Right forelimb (tissue), 1 donor: ENCODE data around the gene LINC00237.

Experiments used
- DNase-seq: peaks from one replicate; pipeline ENCODE4 v3.0.0-alpha.2; 2018

The LINC00237 gene

DNA sequence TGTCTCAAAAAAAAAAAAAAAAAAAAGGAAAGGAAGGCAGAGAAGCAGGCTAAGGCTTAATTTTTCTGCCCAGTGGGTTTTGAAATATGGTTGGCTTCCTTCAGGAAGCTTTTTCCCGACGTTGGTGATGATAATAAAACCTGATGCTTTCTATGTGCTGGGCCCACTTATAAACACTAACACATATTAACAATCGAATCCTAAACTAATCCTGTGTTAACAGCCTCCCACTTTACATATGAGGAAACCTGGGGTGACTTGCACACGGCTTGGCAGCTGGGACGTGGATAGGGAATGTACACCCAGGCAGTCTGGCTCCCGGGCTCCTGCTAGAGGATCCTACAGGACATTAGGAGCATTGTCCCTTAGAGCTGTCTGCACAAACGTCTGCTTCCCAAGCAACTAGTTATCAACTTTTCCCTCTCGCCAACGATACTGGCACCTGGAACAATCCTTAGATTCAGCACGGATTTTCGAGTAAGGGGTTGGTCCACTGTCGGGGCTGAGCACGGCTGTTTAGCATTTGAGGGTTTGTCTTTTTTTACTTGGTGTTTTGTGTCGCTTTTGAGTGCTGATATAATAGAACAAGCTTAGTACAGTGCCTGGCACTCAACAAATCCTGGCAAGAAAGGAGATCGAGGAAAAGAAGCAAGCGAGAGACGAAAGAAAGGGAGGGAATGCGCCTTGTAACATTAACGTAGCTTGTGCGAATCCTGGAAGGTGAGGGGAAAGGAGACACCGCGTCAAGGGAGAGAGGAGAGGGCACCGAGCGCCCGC lies 19.1 kb upstream of the LINC00237 start:
- DNase-seq = no peak

DNA sequence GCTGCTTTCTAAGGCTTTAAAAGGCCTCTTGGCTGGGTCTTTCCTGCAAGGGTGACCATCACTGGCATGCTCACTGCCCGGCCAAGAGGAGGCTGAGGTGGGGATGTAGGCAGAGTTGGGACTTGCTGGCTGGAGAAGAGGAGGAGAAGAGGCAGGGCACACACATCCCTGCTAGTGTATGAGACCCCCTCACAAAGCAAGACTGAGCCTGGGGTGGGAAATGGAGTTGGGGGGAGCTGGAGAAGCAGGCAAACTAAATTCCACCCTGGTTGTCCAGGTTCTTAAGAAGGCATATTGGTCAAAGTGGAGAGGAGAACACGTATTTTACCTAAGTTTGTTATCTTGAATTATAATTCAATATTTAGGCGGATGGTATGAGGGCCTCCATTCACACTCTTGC lies 18.0 kb upstream of the LINC00237 start:
- DNase-seq = no peak

DNA sequence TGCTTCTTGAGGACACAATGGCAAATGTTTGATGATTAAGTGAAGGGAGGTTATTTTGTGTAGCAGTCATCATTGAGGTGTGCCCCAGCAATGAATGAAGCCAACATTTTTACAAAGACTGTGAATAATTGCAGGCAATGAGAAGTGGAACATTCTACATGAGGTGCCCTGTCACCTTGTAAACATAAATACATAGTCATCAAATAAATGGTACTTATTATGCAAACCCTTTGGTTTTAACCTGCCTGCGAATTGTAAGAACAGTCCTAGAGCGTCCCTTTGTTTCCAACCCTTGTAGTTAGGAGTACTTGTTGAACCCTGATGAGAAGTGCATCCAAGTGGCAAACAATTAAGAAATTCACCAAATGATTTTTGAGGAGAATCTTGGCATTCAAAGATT lies 12.6 kb upstream of the LINC00237 start:
- no peak for DNase-seq

DNA sequence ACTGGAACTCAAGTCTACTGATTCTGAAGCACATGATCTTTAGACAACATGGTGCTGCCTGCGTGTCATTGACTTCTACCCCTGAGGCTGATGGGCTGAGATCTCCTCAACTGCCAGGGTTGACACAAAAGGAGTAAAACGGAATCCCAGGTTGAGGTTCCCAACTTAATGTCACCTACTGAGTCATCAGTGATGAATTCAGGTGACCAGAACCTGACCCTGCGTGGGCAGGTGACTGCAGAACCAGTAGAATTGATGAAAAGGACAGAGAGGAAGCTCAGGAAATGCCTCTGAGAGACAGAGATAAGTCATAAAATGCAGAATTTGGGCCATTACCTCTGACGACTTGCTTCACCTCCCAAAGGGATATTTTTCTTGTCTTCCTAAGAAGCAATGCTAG lies 12.0 kb upstream of the LINC00237 start:
- no peak for DNase-seq

DNA sequence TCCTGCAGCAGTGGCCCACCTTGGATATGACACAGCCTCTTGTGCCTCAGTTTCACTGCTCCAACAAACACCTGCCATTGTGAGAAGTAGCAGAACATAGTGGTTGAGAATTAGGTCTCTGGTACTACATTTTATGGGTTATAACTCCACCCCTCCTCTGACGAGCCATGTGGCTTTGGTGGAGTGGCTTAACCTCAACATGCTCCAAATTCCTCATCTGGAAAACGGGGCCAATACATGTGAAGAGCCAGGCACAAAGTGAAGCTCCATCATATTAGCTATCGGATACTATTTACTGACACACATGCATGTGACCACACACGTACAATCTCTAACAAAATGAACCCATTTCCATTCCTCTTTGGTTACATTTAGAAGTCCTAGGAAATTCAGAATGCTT lies 11.4 kb upstream of the LINC00237 start:
- DNase-seq = no peak

DNA sequence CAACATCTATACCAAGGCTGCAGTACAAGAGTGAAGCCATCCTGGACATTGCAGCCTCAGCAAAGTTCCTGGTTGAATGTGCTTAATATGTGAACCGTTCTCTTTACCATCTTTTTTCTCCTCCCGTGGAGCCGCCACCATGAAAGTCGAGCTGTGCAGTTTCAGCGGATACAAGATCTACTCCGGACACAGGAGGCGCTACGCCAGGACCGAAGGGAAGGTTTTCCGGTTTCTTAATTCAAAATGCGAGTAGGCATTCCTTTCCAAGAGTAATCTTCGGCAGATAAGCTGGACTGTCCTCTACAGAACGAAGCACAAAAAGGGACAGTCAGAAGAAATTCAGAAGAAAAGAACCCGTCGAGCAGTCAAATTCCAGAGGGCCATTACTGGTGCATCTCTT lies 8.4 kb upstream of the LINC00237 start:
- DNase-seq = no peak

DNA sequence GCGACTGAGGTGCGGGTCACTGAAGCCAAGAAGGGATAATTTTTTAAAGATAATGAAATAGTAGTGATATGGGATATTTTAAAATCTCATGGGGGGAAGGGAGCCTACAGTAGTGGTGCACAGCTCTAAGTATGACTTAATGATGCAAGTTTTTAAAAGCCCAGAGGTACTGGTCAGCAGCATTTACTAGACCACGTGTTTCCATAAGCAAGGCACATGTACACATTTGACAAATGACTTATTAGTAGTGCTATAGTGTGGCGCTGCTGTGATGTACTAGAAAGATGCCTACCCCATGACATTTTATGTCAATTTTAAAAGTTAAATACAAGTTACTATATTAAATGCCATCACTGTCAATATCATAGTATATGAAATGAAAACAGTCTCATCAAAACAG lies 7.5 kb upstream of the LINC00237 start:
- DNase-seq = no peak

DNA sequence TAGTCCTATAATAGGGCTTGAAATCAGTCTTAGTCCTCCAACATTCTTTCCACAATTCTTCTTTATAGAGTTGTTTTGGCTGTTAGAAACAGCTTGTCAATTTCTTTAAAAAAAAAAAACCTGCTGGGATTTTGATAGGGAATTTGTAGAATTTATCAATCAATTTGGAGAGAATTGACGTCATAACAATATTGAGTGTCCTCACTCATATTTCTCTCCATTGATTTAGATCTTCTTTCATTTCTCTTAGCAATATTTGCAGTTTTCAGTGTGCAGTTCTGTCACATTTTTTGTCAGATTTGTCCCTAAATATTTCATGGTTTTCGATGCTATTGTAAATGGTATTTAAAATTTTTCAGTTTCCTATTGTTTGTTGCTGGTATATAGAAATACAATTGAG lies 5.3 kb upstream of the LINC00237 start:
- DNase-seq = no peak

DNA sequence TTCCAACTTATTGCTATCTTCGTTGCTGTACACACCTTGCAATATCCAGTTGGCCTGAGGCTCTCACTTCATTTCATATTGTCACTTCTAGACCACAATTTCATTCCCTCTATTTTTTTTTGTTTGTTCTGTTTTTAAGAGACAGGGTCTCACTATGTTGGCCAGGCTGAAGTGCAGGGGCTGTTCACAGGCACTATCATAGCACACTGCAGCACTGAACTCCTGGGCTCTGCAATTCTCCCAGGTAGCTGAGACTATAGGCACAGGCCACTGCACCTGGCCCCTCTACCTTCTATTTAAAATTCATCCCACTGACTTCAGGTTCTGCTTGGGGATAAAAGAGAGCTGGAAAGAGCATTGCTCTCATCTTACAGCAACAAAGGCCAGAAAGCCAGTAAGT lies 4.7 kb upstream of the LINC00237 start:
- DNase-seq = no peak

DNA sequence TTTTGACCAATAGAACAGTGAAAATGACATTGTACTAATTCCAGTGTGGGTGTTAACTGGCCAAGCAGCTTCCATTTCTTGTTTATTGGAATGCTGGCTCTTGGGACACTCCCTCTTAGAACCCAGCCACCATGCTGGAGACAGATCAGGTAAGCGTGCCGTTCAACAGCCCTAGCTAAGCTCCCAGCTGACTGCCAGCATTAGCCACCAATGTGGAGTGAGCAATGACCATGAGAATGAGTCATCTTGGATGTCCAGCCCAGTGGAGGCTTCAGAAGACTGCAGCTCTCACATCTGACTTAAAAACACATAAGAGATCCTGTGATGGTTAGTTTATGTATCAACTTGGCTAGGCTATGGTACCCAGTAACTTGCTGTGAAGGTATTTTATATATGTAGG lies 3.0 kb upstream of the LINC00237 start:
- DNase-seq = no peak

DNA sequence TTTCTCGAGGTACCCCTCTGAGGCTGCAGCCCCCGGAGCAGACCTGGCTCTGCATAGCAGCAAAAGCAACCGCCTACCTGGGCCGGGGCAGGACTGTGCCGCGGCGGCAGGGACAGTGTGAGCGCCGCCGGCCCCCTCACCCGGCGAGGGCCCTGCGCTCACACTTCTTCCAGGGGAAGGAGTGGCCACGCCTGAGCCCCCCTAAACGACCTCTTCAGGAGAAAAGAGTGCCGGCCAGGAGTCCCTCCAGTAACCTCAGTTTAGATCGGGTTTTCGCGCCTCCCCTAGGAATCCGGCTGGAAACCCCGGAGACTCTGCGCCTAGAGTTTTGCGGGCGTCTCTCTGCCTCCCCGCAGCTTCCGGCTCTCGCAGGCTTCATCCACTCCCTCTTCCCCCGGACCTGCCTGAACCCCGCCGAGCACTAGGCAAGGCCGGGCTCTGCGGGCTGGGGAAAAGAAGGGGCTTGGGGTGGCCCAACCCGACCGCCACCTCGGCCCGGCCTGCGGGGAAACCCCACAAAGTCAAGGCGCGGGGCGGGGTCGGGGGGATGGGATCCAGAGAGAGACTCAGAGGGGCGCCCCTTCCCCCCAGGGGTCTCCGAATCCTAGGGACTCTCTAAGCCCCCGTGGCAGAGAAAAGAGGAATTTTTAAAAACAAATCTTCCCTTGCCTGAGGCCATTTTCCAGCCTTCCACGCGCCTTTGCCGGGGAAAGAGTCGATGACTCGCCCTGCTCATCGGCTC lies 558 bp downstream of the LINC00237 start:
- DNase-seq = no peak

DNA sequence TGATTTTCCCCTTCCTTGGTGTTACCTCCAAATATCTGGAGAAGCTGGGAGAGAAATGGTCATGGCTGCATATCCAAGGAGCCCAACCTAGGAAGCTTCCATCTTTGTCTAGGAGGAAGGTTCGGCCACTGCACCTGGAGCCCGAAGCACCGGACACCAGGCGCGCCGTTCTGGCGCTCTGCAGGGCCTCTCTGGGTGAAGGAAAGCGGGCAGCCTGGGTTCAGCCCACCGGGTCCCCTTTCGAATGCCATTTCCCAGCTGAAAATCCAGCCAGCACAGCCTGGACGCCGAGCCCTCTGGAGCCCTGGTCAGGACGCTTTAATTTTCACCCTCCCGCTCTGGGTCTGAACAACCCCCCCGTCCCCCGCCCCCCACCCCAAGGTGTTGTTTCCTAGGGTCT lies 1.2 kb downstream of the LINC00237 start:
- no peak for DNase-seq

DNA sequence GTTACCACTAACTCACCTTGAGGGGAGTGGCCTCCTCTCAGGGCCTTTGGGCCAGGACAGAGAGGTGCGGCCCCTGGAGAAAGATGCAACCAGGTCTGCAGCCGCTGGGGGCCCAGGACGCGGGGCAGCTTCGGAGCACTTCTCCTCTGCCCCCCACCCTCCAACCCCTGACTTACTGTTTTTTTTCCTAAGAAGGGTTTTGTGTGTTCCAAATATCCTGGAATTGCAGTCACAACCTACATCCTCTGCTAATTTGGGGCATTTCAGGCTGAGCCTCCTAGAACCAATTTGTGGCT lies 1.7 kb downstream of the LINC00237 start:
- DNase-seq = no peak

DNA sequence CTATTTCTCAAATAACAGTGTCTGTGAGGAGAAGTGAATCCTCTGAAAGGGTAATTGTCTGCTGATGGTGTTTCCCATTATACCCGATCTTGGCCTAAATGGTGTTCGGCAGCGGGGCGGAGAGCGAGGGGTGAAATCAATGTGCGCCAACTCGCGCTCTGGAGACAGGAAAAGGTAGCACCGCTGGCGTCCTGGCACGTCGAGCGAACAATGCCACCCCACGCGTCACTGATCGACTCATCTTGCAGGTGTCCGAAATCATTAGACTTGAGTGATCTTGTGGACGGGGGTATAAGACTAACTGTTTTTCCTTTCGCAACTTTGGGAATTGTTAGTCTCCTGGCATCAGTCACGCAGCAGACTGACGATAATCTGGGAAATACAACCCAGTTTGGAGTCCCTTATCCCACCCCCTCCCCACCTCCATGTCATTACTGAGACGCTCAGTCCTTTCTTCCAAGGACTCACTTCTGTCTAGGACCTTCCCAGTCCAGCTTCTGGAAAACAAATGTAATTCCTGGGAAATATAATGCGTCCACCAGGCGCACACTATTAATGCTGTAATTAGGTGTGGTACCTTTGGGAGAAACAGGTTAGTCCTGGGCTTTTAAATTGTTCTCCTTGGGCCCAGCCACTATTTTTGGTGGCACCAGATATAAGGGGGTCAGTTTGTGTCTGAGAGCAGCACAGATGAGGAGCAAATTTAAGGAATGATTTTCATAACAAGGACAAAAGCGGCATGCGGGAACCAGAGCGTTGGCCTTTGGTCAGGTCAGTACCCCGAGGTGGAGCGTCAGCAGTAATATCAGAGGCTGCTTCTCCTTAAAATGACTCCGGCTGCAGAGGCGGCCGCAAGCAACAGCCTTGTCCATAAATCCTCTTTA lies 2.3 kb downstream of the LINC00237 start:
- no peak for DNase-seq

DNA sequence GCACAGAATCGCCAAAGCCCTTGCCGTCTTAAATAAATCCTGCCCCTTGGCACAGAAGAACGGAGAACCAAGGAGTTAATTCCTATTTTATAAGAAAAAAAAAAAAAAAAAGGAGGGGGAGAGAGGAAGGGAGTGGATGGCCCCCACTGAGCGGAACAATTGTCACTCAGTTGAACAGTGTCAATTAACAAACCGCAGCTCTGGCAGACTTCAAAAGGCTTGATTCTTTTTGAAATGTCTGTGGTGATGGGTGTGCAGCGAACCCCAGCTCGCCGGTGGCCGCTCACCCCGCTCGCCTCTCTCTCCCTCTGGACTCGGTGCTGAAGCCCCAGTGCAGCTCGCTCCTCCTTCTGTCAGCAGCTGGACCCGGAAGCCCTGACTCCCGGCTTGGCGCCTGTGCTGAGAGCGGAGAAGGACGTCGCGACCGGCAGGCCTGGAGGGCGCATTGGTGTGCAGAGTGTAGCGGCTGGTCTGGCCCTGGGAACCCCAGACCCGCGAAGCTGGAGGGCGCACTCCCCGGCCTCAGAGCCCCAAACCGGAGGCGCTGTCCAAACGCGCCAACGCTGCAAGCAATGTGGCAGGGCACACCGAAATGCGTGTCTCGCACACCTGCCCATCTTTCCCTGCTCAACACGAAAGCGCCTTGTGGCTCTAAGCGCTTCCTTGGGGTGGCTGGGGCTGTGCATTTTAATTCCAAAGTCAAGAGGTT lies 3.4 kb downstream of the LINC00237 start:
- DNase-seq = no peak

DNA sequence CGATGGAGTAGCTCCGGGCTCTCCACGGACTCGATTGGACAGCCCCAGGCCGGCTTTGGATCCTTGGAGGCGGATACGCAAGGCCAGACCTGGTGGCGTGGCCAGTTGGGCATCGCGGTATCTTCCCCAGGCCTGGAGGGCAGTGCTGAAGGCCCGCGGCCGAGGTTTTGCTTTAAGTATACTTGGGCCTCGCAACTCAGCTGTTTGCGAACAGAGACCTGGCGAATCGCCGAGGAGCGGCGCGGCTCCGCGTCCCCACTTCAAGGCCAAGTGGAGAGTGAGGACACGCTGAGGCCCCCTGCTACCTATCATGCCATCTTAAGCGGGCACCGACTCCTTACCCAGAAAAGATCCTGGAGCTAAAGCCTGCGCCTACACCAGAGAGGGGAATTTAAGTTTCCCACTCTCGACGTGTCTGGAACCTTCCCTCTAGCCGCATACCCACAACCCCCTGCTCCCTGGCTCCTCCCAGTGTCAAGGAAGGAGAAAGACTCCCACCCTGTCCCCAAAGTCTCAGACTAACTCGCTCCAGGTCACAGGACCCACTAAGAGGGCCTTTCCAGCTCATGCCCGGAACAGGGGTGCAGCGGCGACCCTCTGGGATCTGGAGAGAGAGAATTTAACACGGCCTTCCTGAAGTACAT lies 4.1 kb downstream of the LINC00237 start:
- DNase-seq = no peak

DNA sequence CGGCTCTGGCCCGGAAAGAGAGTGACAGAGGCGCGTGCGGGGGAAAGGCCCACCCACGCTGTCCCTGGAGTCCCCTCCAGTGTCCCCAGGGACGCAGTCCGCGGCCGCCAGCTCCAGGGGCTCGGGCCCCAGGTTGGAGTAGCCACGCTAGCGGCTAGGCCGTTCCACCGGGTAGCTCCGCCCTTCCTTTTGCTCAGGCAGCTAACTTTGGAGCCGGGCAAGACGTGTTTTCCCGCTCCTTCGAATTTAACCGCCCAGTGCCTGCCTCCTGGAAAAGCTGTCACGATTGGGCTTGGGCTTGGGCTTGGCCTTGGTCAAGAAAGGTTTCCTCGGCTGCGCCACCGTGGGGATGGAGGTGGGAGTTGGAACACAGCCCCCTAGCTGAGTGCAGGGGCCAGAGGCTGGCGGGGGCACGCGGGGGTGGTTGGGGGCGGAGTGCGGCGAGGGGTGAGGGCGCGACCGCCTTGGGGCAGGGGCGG lies 4.7 kb downstream of the LINC00237 start:
- no peak for DNase-seq

DNA sequence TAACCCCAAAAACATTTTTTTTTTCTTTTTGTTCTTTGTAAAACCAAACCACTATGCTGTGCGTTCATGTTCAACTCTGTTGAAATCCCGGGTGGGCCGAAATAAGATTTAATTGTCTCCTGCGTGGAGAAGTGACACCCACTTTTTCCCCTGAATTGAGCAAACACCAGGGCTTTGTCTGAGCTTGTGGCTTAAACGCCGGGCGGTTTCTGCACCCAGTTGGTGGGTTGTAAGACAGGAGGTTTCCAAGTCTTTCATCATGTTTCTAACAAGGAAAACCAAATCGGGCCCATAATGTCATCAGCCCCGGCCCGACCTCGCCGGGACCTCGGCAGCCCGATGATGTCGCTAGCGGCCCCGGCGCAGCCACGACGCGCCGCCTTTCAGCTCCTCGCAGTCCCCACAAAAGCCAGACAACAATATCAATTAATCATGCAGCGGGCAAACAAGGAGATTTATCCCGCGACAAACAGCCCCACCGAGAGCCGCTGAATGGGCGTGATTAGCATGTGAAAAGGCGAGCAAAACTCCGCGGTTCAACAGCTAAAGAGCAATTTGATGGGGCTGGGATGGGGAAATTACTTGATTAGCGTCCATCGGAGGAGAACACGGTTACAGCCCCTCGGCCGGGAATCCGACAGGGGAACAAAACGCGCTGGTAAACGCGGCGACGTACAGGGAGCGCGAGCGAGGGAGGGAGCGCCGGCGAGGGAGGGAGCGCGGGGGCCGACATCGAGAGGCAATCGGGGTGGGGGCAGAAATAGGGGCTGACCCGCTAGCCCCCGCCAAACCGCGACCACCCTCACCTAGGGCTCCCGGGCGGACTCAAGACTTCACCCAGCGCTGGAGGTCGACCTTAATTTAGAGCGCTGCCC lies 5.3 kb downstream of the LINC00237 start:
- no peak for DNase-seq

DNA sequence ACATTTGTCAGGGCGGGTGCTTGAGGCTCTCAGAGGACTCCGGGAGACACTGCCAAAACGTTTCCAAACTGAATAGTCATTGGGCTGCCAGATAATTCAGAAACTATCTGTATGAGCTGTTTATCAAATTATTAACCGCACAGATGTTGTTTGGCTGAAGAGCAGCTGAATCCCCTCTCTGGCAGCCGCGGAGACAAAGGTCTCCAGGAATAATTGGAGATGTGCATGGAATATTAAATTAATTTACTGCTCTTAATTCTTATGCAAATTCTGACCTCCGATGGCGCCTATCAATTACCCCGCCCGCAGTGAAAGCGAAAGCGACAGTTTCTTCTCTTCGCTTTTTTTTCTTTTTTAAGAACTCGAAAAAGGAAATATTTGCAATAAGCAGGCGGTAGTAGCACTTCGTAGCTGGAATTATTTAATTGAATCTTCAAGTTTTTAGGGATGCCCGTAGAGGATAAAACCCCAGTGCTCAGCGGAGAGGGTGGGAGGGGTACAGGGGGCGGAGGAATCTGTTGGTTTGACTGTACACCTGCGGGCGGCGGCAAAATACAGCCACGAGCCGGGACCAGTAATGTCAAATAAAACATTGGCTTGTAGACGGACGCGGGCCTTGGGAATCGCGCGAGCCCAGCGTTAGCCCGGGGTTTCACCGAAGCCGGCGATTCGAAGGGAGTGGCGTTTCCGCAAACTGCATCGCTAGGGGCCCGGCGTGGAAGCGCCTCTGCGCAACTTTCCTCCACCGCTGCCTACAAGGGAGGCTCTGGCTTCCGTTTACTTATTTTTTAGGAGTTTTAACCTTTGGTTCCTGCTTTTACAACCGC lies 6.2 kb downstream of the LINC00237 start:
- DNase-seq = no peak

DNA sequence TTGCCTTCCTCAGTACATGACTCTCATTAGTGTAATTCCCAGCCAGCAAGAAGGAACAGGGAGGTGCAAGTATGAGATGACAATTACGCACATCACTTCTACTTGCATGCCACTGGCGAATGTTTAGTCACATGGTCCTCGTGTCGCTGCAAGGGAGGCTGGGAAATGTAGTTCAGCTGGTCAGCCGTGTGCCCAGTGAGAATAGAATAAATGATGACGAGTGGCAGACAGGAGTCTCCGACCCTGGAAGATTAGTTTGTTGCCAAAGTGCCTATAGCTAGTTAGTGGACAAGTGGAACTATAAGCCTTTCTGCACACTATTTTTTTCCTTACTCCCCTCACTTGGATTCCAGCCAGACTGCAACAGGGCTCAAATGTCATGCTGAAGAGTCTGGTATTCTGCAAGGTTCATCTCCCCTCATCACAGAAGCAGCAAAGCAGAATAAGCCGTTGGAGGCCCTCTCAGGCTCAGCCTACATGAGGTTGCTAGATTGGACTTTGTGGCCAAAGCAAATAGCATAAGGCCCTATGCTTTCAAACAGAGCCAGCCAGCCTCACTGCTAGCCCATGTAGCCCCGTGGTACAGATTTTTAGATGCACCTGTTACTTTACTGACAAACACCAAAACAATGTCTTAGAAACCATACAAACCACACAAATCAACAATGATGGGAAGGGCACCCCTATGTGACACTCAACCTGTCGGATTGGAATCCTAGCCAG lies 9.7 kb downstream of the LINC00237 start:
- no peak for DNase-seq
